ENCODE measurements around the gene CCN6.
"Not testable (repeated sequence)": the region's sequence is repeated elsewhere in the genome, so short reads cannot be mapped to it uniquely, and the experiment has no call there.

CCN6 gene

DNA sequence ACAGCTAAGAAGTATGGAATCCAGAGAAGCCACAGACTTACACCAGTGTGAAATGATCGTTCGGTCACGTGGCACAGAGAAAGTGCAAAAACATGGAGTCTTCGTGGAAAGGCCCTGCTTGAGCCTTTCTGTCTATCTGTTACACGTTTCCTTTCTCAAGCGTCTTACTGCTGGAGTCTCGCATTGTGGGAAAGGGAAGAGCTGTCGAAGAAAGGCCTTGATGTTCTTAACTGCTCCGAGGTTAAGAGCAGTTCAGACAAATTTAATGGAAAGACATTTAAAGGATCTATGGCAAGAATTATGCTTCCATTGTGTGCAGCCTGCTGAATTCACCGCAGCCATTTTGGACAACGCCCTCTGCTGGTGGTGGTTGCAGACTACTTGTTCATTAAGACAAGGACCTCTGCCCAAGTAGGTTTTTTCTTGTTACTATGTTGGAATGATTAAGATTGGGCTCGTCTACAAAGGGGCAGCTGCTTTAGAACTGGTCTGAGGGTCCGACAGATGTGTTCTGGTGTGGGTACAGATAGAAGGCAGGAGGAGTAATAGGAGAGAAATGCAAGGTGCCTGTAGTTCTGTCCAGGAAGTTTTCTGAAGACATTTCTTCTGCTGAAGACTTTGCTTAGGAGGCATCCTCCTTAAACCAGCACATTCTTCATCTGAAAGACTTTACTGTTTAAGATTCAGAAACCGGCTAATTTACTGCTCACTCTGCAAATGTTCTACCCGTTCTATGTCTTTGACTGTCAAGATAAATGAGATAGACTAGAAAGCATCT, 24.7 kb upstream of the CCN6 start:
- peak in 1 of 2 experiments; percentile 21 for DNase-seq (ENCODE audit: low read depth in 2 of 2)

DNA sequence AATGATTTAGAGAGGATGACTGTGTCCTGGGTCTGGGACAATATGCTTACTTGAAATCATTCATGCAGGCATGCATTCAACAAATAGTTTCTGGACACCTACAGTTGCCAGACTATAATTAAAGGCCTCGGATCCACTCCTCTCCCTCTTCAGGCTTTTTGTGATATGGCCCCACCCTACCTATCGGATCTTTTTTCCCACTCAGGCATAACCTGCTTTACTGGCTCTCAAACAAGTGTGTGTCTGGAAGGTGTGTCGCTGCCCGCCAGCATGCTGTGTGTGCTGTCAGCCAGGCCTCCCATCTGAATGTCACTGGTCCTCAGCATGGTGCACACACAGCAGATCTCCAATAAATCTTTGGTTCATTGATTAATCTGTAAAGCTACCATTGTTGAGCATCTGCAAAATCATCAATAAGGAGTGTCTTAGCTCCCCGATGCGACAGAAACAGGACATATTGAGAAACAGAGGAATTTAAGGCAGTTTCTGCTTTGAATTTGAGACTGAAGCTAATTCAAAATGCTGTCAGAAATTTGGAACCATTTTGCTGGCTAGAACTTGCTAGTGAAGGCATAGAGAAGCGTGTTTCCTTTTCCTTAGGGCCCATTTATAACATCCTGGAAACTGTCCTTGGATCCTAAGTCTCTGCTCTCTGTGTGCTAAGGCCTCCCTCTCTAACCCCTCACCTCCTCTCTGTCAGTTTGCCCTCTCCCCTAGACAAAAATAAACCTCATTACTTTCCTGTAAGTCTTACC, 23.5 kb upstream of the CCN6 start:
- no peak for DNase-seq (ENCODE audit: low read depth in 2 of 2)

DNA sequence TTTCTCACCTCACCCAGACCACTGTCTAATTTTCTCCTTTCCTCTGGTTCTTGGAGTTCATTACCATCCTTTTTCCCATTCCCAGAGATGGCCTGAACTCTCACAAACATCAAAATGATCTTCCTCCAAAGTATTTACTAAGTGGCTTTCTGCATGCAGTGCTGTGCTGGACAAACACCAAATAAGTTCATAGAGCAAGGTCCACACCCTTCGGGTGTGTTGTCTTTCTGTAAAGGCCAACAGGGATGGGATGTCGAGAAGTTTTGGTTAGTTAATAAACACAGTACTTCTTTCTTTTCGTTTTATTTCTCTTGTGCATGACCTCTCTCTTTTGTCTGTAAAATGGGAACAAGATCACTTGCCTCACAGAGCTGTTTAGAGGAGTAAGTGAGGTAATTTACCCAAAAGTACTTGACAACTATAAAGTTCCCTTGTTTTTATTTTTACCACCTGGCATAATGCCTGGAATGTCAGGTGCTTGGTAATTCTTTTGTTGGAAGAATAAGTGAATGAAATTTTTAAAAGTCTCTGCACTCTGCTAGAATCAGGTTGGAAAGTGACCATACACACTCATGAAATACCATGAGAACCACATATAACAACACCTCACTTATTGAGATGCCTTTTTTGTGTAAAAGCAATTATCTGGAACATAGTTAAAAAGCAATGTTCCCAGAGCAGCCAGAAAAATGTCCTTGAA, 22.8 kb upstream of the CCN6 start:
- no peak for DNase-seq (ENCODE audit: low read depth in 2 of 2)

DNA sequence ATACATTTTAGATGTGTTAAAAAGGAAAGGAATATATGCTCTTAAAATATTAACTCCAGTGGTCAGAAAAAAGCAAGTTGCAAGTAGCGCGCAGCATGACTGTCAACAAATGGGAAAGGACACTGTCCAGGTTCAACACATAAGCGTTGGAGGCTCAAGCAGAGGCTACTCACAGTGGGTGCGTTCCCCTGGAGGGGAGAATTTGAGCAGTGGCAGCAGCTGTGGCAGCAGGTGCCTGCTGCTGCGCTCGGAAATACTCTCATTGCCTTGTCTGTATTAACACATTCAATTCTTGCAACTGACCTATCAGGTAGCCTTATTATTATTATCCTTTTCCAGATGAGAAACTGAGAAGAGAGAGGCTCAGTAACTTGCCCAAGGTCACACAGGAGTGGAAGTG, 21.9 kb upstream of the CCN6 start:
- no peak for DNase-seq (ENCODE audit: low read depth in 2 of 2)

DNA sequence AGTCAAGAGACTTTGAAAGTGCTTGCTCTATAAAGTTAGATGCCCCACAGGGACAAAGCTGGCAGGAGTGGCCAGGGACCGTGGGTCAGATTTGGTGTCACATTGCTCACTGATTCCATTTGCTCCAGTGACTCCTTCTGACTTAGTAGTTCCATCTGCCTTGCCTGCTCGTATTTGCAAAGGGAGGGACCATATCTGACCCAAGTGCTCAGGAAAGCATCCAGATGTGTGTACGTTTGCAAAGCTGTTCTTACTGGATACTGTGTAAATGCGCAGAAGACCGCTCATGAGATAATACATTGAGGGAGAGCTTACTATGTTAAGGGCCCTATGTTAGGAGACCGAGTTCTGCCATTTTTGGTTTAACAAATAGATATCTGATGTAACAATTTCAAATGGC, 21.2 kb upstream of the CCN6 start:
- DNase-seq (ENCODE audit: low read depth in 2 of 2), result no peak

DNA sequence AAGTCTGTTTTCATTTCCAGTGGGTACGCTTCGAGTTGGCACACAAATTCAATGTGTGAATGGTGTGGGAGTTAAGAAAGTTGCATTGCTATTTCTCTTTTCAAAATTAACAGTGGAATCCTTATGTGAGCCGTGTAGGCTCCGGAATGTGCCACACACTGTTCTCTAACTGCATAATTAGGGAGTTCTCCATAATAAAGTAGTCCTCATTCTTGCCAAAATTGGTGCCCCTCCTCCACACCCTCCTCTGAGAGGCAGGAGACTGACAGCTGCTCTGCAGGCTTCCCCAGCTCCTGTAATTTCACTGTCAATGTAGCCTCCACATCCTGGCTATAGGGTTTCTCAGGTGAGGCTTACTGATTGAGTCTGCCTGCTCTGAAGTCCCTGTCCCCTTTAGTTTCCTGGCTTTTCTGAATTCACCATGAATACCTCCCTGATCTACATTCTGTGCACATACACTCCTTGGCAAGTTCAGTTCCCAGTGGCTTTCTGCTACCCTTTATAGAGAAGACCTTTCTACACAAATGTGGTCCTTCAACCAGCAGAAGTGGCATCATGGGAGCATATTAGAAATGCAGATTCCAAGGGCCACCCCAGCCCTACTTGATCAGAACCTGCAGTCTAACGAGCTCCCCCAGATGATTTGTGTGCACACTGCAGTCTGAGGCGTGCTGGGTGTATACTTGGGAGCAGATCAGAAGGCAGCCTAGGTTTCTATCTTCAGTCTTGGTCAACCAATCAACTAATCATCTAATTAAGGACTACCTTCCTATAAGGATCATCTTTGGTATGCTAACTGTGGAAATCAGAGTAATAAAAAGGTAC, 19.9 kb upstream of the CCN6 start:
- DNase-seq (ENCODE audit: low read depth in 2 of 2), result no peak

DNA sequence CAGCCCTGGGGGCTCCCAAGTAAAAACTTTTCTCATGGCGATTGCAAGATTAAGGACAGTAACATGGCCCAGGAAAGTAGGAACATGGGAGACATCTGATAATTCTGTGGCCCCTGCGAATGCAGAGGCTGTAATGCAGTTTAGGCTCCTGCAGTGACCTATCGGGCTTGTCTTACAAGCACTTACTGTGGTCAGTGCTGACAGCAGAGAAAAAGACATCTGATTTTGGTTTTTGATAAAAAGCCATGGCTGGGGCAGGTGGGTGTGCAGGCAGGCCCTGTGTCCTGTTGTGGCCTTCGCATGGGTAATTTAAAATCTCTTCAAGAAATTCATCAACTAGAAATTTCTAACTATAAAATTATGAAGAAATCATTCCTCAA, 19.3 kb upstream of the CCN6 start:
- no peak for DNase-seq (ENCODE audit: low read depth in 2 of 2)

DNA sequence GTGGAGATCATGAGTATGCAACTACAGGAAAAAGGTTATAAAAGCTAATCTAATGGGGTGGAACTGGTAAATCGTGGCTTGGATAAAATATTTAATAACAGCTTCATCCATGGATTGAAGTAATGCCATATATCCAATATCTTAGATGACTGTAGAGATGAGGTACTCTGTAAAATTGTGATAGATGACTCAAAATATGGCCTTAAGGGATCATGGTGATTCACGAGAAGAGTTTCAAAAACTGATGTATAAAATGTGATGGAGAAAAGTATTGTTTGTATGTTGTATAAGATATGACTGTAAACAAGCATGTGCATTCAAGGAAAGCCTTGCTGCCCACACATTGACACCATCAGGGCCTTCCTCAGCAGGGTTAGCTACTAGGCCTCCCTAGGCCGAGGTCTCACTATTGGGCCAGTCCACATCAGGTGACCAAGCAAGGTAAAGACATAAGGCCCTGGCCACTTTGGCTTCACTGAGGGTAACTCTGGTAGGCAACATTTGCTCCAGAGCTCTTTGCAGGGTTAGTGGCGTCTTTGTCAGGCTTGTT, 17.7 kb upstream of the CCN6 start:
- no peak for DNase-seq (ENCODE audit: low read depth in 2 of 2)

DNA sequence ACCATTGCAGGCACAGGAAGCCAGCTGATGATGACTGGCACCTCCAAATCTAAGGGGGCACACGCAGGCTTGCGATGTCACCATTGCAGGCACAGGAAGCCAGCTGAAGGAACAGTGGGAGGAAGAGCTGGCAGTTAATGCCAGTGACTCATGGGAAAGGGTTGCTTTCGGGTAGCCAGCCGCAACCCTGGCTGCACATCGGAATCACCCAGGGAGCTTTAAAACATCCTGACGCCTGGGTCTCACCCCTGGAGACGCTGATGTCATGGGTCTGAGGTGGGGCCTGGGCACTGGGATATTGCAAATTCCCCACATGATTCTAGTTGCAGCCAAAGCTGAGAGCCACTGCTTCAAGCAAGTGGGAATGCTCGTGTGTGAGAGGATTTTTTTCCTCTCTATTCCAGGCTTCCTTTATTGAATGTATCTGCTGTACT, 16.1 kb upstream of the CCN6 start:
- peak; percentile 75 to 76 for DNase-seq (ENCODE audit: low read depth in 2 of 2)

DNA sequence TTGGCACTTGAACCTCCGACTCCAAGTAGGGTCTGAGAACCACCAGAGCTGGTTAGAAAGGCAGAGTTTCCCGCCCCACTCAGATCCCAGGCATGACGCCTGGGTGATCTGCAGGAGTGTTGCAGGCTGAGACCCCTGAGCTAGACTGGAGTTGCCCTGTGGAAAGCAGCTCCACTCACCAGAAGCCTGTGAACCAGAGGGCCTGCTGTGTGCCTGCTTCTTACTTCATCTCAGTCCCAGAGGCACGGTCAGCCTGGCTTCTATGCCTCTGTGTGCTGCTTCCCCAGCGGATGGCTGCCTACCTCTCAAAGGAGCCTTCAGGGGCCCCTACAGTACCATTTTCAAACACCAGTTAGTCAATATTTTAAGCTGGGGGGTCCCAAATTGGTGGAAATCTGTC, 15.6 kb upstream of the CCN6 start:
- no peak for DNase-seq (ENCODE audit: low read depth in 2 of 2)

DNA sequence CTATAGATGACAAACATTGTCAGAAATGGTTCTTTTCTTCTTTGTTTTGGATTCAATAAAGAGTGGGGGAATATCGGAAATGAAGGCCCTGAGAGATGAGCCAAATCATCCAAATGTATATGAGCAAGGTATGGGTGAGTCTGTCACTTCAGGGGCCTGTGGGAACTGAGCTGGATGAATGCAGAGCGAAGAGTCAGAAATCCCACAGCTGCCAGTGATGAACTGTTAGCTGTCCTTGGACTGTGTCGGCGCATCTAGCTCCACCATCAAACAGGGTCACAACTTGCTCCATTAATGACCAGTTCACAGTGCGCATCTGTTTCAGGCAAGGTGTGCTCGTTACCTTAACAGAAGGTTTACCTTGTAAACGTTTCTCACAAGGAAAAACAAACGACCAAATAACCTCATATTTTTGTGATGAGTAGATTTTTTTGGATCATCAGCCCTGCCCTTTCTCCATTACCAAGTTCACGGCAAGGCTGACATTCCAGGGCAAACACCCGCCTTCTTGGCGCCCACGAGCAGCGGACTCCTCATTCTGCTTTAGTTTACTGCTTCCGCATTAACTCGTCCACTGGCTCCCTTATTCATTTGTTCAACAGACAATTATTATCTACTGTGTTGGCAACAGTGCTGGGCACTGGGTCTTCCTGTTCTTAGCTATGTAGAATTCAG, 15.0 kb upstream of the CCN6 start:
- DNase-seq (ENCODE audit: low read depth in 2 of 2), result no peak

DNA sequence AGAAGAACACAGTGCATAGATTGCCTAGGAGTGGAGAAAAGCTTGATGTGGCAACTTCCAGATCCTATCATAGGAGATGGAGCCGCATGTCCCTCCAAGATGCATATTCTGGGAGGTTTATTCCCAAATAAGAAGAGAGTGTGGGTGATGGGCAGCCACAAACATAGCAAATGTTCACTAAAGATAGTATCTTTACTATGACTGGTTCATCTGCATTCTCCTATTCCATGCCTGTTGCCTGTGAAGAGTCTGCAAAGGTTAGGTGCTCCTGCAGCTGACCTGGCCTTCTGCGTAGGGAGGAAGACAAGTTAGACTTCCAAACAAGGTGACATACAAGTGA, 14.5 kb upstream of the CCN6 start:
- no peak for DNase-seq (ENCODE audit: low read depth in 2 of 2)

DNA sequence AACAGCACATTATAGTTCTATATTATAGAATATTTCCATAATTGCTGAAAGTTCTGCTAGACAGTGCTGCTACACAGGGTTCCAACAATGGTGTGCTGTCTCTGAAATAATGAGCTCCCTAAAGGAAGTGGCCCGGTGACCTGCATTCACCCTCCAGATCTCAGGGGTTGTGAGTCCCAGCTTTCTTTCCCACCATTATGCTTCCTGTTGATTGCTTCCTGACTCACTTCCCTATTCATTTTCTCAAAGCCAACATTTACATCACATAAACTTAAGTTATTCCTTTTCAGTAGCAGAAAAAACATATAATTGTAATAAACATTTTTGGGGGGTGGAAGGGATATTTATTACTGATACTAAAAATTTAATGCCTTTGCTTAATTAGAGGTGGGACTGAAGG, 12.9 kb upstream of the CCN6 start:
- no peak for DNase-seq (ENCODE audit: low read depth in 2 of 2)

DNA sequence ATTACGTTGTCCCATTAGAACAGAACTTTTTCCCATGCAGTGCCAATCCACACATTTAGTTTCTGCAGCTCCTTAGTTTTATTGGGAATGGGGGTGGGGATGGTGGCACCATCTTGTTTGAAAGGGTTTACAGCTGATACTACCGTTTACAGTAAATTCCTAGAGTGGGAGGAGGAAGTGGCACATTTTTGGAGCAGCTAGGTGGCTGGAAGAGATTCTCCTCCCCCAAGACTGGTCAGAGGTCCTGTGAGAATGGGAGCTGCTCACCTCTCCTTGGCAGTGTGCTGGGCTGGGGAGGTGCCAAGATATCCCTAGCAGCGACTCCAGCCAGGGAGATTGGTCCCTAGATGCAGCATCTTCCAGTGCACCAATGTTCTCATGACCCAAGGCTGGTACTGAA, 12.4 kb upstream of the CCN6 start:
- no peak for DNase-seq (ENCODE audit: low read depth in 2 of 2)

DNA sequence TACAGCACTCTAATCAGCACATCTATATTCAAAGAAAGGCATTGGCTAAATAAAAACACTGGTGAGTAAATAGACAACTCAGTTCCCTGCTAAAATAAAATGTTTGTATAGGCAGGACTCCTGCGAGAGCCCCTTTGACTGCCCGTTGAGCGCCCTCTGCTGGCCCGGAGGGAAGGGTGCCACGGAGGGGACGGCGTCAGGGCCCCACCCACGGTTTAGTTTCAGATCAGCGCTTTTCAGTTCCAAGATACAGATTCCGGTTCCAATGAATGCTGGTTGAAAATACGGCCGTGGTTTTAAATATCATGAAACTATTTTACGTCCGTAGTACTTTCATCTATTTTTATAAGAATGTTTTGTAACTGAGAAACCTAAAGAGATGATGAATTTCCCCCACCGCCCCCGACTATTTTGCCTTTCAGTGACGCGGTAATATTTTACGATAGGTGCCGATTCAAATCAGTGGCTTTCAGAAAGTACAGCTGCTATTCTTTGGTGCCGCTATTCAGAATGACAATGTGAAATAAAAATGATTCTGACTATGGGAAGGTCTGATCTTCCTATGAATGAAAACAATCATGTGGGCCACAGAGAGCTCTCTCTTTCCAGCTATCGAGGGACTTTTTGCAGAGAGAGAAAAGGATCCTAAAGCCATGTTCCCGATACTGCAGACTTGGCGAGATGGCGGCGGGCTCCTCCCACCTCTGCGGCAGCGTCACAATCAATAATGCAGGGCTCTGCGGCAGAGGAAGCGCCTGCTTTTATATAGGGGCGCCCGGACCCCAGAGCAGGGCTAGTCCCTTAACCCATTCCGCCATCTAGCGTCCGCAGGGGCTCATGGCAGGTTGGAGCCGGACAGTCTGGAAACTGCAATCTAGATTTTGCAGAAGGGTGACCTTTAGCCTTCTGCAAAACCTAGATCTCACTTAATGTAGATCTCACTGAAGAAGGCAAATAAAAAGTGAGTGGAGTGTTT, 10.6 kb upstream of the CCN6 start:
- DNase-seq (ENCODE audit: low read depth in 2 of 2), result peak; percentile 87

DNA sequence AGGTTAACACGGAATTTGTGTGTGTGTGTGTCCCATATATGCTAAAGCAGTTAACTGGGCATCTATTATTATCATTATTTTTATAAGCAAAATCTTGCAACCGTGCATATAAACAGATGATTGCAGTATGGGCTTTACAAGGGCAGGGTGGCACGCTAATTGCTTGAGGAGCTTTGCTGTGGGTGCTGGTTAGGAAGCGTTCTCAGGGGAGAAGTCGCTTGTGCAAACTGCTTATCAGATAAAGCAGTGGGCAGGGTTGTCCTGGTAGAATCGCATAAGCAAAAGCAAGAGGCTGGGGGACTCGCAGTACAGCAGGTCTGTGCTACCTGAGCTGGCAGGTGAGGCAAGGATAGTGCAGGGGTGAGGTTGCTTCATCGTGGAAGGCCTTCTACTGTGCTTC, 9.7 kb upstream of the CCN6 start:
- DNase-seq (ENCODE audit: low read depth in 2 of 2), result no peak

DNA sequence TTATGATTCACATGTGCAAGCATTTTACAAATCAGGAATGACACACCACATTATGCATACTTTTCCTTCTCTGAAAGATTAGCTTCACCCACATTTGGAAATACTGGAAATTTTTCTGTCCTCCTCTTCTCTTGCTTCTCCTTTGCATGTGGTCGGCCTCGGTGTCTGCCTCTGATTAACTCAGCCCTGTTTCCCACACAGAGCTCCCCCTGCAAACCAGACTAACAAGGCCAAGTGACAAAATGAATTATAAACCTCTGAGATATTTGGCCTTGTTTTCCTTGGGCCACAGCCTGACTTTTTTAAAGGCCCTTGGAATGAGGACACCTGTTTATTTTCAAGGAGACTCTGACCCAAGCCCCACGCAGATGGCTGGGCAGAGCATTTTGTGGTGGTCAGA, 9.0 kb upstream of the CCN6 start:
- DNase-seq (ENCODE audit: low read depth in 2 of 2), result peak; percentile 96

DNA sequence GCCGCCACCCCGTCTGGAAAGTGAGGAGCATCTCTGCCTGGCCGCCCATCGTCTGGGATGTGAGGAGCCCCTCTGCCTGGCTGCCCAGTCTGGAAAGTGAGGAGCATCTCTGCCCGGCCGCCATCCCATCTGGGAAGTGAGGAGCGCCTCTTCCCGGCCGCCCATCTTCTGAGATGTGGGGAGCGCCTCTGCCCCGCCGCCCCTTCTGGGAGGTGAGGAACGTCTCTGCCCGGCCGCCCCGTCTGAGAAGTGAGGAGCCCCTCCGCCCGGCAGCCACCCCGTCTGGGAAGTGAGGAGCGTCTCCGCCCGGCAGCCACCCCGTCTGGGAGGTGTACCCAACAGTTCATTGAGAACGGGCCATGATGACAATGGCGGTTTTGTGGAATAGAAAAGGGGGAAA, 6.4 kb upstream of the CCN6 start:
- DNase-seq (ENCODE audit: low read depth in 2 of 2), result not testable (repeated sequence)

DNA sequence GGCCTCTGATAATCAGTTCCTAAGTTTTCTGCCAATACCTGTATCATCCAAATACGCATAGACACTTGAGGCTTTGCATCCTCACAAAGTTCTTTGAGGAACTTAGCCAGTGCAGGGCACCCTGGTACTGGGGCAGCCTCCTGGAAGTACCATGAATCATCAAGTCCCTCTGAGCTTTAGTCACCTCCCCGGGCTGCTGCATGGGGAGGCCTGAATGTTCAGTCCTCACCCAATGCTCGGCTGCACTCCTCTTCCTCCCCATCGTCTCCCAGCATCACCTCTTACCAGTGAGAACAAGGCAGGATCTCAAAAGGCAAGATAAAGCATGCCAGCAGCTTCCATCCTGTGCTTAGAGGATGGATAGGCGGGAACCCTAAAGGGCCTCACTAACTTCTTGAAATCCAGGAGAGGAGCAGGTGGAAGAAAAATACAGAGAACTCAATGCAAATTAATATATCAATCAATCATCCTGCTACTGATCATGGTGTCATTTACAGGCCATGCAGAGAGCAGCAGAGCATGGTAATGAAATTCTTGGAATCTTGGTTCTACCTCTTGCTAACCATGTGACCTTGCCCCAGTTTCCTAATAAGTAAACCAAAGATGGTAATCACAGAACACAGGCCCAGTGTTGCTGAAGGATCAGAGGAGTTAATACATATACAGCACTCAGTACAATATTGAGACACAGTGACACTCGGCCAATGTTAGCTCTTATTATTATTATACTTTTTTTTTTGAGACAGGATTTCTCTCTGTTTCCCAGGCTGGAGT, 4.7 kb upstream of the CCN6 start:
- no peak for DNase-seq (ENCODE audit: low read depth in 2 of 2)

All from fibroblast of skin of left quadriceps (primary cell).